Activated T-helper 1 cell treated with anti-CD3 and anti-CD28 coated beads, Interleukin-2, amount 50 U/mL, for 16 hours (primary cell): Measurements from ENCODE around the gene AUNIP.

Experiments
- DNase-seq, 2 donors: peaks; one replicate each; pipeline ENCODE4 v3.0.0-alpha.2; 2020; ENCODE audit warnings: low read depth in 1 of 2, low spot score in 1 of 2

Gene AUNIP

DNA sequence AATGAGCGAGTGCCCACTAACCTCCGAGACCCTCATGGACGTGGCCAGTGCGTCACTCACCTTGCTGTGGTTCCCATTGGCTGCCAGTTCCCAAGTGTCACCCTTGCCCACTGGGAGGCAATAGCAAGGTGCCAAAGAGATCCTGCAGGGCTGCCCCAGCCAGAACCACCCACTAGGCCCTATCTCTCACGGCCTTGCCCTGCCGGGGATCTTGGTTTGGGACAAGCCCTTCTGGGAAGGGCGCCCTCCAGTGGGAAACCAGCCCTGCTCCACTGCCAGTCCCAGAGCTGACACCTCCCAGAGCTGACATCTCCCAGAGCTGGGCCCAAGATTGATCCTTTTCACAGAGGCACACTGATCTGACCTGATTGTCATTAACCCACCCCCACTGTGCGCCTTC, 61.3 kb downstream of the AUNIP start:
- DNase-seq, result no peak

DNA sequence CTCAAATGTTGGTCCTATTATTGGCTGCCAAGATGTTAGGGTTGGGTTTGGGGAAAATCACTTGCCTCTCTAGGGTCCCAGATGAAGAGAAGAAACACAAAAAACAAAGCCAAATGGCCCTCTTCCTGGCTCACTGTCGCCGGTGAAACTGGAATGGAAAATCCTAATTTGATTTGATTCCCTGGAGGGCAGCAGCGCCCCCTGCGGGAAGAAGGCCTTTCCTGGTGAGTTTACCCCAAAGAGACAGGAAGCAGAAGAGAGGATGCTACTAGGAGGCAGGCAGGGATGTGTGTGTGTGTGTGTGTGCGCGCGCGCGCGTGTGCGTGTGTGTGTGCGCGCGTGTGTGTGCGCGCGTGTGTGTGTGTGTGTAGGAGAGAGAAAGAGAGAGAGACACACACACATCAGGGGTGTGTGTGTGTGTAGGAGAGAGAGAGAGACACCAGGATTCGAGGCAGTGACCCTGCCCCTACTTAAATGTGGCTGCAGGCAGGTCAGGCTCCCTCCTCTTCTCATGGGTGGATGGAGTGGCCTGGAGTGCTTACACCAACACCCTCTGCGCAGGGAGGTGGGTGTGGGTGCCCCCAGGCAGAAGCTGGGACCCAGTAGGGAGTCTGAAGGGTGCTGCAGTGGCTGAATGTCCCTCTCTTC, 62.3 kb downstream of the AUNIP start:
- DNase-seq, result peak; percentile 68 to 75

DNA sequence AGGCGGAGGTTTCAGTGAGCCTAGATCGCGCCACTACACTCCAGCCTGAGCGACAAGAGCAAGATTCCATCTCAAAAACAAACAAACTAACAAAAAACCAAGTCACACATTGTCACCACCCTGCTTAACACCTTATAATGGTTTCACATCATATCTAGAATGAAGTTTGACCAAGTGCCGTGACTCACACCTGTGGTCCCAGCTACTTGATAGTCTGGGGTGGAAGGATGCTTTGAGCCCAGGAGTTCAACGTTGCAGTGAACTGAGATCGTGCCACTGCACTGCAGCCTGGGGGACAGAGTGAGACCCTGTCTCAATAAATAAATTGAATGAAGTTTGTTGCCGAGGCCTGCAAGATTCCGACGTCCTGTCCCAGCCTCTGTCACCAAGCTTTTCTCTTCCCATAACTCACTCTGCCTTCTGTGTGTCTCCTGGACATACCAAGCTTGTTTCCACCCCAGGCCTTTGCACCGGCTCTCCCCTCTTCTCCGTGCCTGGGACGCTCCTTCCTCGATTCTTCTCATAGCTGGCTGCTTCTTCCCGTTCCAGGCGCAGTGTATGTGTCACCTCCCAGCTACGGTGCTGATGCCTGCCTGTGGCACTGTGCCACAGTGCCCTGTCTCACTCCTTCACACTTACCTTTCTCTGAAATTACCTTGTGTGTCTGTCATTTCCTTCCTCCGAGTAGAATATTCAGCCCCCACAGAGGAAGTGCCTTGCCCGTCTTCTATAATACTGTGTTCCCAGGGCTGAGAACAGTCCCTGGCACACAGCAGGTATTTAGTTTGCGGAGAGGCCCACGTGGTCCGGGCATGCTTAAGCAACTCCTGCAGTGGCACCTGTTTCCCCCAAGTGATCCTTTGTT, 63.1 kb downstream of the AUNIP start:
- no peak for DNase-seq

DNA sequence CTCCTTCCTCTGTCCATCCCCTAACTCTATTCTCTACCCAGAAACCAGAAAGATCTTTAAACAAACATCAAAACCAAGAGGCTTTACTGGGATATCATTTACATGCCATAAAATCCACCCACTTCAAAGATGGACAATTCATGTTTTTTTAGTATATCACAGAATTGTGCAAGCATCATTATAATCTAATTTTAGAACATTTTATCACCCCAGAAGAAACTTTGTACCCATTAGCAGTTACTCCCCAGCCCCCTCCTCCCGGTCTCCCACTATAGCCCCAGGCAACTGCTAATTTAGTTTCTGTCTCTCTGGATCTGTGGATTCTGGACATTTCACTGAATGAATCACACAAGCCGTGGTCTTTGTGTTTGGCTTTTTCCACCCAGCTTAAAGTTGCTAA, 64.0 kb downstream of the AUNIP start:
- no peak for DNase-seq

DNA sequence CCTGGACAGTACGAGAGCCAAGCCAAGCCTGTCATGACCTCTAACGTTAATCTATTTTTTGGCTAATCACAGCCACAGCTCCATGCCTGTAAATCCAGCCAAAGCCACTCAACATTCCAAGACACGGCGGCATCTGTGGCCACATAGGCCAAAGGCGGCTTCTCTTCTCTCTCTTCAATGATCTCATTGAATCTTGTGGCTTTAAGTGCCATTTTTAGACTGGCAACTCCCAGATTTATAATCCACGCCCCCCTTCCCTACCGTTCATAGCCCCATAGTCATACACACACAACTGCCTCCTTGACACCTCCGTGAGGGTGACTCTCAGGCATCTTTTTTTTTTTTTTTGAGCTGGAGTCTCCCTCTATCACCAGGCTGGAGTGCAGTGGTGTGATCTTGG, 64.9 kb downstream of the AUNIP start:
- DNase-seq, result no peak

DNA sequence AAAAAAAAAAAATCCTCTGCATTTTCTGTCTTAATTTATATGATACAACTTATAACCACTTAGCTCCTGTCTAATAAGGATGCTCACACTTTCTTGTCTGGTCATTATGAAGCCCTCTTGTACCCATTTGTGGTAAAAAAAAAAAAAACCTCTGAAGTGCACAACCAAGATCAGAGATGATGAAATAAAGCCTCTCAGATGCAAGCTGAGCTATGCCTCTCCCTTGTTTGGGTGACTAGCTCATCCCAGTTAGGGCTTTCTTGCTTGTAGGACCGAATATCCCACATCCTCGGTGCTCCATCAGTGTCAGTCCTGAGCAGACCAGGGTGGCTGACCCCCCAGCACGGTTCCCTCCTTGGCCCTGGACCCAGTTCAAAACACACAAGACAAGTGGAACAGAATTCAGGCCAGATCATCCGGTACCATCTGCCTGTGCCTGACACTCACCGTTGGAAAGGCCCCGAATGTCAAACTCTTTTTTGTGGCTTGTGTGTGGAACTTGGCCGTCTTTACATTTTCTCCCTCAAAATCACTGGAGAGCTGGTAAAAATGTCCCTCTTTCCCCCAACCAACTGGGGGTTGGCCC, 65.6 kb downstream of the AUNIP start:
- DNase-seq, result no peak

DNA sequence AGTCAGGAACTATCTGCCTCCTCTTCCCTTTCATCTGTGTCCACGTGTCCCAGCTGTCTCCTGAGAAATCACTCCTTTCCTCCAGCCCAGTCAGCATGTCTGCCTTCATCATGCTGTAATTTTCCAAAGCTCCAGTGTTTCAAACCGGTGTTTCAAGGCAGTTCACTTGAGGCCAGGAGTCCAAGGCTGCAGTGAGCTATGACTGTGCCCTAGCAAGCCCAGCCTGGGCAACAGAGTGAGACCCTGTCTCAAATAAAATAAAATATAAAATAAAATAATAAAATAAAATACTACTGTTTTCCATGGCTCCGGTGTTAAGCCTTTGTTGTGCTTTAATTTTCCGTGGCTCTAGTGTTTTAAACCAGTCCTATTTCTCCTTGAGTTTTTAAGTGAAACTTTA, 67.1 kb downstream of the AUNIP start:
- DNase-seq, result no peak

DNA sequence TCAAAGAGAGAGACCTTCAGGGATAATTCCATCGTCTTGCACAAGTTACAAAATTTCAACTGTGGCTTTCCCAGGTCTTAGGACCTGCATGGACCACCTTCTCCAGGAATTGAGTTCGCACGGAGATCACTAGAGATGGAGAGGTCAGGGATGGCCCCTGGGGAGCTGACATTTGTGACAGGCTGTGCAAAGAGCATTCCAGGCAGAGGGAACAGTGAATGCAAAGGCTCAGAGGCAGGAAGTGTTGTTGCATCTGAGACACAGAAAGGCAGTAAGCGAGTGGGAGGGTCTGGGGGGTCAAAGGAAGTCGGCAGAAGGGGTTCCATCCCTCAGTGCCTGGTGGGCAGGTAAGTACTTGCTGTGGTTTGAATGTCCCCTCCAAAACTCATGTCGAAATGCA, 68.8 kb downstream of the AUNIP start:
- no peak for DNase-seq

DNA sequence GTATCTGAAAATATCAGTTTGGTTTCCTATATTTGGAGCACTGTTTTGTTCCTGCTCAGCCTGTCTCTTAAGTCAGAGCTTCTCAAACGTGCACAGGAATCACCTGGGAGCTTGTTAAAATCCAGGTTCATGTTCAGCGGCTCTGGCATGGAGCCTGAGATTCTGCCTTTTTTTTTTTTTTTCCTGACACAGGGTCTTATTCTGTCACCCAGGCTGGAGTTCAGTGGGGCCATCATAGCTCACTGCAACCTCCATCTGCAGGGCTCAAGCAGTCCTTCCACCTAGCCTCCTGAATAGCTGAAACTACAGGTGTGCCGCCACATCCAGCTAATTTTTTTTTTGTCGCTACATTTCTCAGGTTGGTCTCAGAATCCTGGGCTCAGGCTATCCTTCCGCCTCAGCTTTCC, 71.5 kb downstream of the AUNIP start:
- DNase-seq, result no peak

DNA sequence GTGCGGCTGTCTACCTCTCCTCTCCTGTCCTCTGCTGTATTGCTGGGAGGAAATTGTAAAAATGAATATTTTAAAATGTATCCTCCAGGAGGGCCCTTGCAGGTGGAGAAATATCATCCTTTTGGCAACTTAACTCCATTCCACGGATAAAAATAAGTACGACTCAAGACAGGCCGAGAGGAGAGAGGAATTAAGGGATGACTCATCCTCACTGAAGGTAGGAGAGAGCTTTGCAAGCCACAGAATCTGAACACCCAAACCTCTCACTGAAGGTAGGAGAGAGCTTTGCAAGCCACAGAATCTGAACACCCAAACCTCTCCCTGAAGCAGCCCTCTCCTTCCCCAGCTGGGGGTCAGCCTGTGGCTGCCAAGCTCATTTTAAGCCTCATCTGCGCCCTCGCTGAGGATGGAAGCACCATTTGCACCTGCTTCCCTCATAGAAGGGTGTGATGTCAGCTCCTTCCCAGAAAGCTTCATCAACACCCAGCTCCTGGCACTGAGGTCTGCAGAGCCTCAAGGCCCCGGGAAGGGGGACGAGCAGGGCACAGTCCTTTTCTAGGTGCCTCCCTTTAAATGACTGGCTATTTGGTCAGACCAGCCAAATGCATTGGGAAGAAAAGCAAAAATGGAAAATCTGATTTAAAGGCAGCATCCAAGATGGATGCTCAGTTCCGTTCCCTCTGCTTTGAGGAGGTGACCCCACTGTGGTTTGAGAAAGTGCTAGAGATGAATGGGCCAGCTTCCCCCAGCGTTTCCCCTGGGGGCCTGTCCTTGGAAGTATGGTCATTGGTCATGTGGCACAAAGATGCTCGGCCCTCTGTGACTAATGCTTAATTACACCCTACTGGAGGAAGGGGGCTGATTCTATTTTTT, 72.1 kb downstream of the AUNIP start:
- no peak for DNase-seq

DNA sequence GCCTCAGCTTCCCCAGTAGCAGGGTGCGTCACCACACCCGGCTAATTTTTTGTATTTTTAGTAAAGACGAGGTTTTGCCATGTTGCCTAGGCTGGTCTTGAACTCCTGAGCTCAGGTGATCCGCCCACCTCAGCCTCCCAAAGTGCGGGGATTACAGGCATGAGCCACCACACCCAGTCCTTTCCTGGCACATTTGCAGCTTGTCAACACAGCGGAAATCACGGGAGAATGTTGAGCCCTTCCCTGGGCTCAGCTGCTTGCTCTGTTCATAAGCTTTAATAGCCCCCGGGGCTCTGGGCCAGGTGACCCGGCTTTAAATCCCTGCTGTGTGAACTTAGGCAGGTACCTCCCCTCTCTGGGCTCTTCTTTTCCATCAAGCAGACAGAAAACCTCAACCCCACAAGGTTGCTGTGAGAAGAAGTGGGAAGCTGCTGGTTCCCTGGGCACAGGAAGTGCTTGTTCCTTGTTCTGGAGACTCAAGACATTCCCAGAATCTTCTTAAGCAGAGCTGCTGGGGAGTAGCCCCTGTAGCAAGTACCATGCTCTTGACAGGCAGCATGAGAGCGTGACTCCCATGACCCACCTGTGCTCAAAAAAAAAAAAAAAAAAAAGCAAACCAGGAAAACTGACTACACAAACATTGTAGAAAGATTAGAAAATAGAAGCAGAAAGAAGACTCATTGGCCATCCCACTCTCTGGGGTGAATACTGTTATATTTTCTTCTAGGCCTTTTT, 73.8 kb downstream of the AUNIP start:
- no peak for DNase-seq

DNA sequence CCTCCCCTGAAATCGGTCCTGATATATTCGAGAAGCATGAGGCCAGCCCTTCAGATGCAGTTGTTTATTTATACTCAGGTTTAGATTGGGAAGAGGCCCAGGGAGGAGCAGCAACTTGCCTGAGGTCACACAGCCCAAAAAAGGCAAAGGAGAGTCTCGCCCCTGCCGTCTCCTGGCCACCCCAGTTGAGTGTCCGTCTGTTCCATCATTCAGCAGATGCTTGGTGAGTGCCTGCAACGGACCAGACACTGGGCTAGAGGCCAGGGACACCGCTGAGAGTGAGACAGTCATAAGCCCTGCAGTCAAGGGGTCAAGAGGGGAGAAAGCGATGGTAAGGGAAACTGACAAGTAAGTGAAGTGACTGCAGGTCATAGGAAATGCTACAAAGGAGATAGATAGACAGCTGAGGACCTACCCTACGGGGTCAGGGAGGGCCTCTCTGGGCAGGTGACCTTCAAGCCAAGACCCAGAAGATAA, 74.6 kb downstream of the AUNIP start:
- DNase-seq, result no peak
